PC-3 (cell line): ENCODE results near the gene YJU2. TPM values are rescaled to one million over a fixed set of nuclear protein-coding genes. Genes with fewer than 3 reads are reported as not detected.

Experiments used
- ATAC-seq: fragments of 200-7000 bp; cut with Tn5 transposase; 2 replicates; pipeline ENCODE4 v1.9.1; 2020; ENCODE audit warnings: mild to moderate bottlenecking, moderate library complexity
- BruUV-seq: library from RNA; stranded (reverse); fragments of 400-500 nt; replicated peaks from 2 replicates; lab custom pipeline; 2021; lab: Mats Ljungman, UMichigan
- CTCF ChIA-PET: fragments of 300-600 bp; sonication (Branson Sonifier 250); formaldehyde crosslinking; loops from one replicate; lab custom pipeline; 2022; ENCODE audit warnings: antibody characterized with exemption; lab: Charles Lee
- POLR2A ChIA-PET: fragments of 300-600 bp; sonication (Branson Sonifier 250); formaldehyde crosslinking; loops from one replicate; lab custom pipeline; 2022; ENCODE audit warnings: antibody characterized with exemption; ENCODE audit not compliant: unreplicated experiment; lab: Charles Lee
- DNase-seq: peaks from one replicate; pipeline ENCODE4 v3.0.0-alpha.2; 2015
- H2AFZ ChIP-seq: fragments of 300-600 bp; sonication (generic); 2 replicates; pipeline ENCODE4 v1.6.0; 2016; ENCODE audit warnings: antibody characterized with exemption, low read length
- H3F3A ChIP-seq: fragments of 300-600 bp; sonication (generic); one replicate; pipeline ENCODE4 v1.6.0; 2017; ENCODE audit warnings: antibody characterized with exemption, low read length, control low read depth, mild to moderate bottlenecking; ENCODE audit not compliant: unreplicated experiment
- H3K27ac ChIP-seq: fragments of 300-600 bp; sonication (generic); 2 replicates; pipeline ENCODE4 v1.5.1; 2016; ENCODE audit warnings: mild to moderate bottlenecking, low read length
- H3K27me3 ChIP-seq: fragments of 300-600 bp; sonication (generic); 2 replicates; pipeline ENCODE4 v1.6.1; 2016; ENCODE audit warnings: low read length, mixed read lengths
- H3K36me3 ChIP-seq: fragments of 300-600 bp; sonication (generic); 2 replicates; pipeline ENCODE4 v1.6.1; 2016; ENCODE audit warnings: low read depth, mixed run types, low read length, mixed read lengths
- H3K4me1 ChIP-seq: fragments of 300-600 bp; sonication (generic); 2 replicates; pipeline ENCODE4 v1.5.1; 2016; ENCODE audit warnings: low read length; ENCODE audit not compliant: insufficient read depth
- H3K4me2 ChIP-seq: fragments of 300-600 bp; sonication (generic); 2 replicates; pipeline ENCODE4 v1.6.0; 2016; ENCODE audit warnings: low read length
- H3K4me3 ChIP-seq: fragments of 300-600 bp; sonication (generic); 2 replicates; pipeline ENCODE4 v1.5.1; 2016; ENCODE audit warnings: mild to moderate bottlenecking, low read length, mixed read lengths
- H3K79me2 ChIP-seq: fragments of 300-600 bp; sonication (generic); 2 replicates; pipeline ENCODE4 v1.6.1; 2017; ENCODE audit warnings: low read length, mixed read lengths
- H3K9ac ChIP-seq: fragments of 300-600 bp; sonication (generic); 2 replicates; pipeline ENCODE4 v1.6.0; 2016; ENCODE audit warnings: mild to moderate bottlenecking, low read length
- H3K9me2 ChIP-seq: fragments of 300-600 bp; sonication (generic); replicated peaks from 2 replicates; pipeline ENCODE4 v1.6.1; 2016; ENCODE audit warnings: mixed run types, low read length, mixed read lengths
- H3K9me3 ChIP-seq: fragments of 300-600 bp; sonication (generic); 2 replicates; pipeline ENCODE4 v1.6.1; 2016; ENCODE audit warnings: low read length, mixed read lengths
- H4K20me1 ChIP-seq: fragments of 300-600 bp; sonication (generic); 2 replicates; pipeline ENCODE4 v1.6.1; 2016; ENCODE audit warnings: low read length, mixed read lengths
- EZH2 ChIP-seq: fragments of 300-600 bp; sonication (generic); IDR thresholded peaks from one replicate; pipeline ENCODE4 v1.6.1; 2017; ENCODE audit warnings: antibody characterized with exemption, mild to moderate bottlenecking, low read length; ENCODE audit not compliant: unreplicated experiment
- EZH2phosphoT487 ChIP-seq: fragments of 300-600 bp; sonication (generic); IDR thresholded peaks from 2 replicates; pipeline ENCODE4 v1.6.1; 2018; ENCODE audit warnings: mild to moderate bottlenecking, antibody characterized with exemption, low read length, borderline replicate concordance
- intact Hi-C: fragments of 100-400 bp; cut with micrococcal nuclease; formaldehyde crosslinking; loops from 2 replicates; pipeline ENCODE4 v1.9.0; 2023
- total RNA-seq: library from RNA; depleted of rRNA; stranded (reverse); fragments of >200 nt; gene quantifications from 2 replicates; pipeline ENCODE4 v1.2.3, GENCODE V29; 2014
- TF ChIP-seq, protein P1 (sequence below): fragments of 300-600 bp; sonication (generic); conservative IDR thresholded peaks from 2 replicates; pipeline ENCODE4 v1.5.1; 2017; ENCODE audit warnings: antibody characterized with exemption, low read depth, mild to moderate bottlenecking, low read length

The YJU2 gene
- total RNA-seq, 1 experiment from 2014 or later, result 33.1 TPM

DNA sequence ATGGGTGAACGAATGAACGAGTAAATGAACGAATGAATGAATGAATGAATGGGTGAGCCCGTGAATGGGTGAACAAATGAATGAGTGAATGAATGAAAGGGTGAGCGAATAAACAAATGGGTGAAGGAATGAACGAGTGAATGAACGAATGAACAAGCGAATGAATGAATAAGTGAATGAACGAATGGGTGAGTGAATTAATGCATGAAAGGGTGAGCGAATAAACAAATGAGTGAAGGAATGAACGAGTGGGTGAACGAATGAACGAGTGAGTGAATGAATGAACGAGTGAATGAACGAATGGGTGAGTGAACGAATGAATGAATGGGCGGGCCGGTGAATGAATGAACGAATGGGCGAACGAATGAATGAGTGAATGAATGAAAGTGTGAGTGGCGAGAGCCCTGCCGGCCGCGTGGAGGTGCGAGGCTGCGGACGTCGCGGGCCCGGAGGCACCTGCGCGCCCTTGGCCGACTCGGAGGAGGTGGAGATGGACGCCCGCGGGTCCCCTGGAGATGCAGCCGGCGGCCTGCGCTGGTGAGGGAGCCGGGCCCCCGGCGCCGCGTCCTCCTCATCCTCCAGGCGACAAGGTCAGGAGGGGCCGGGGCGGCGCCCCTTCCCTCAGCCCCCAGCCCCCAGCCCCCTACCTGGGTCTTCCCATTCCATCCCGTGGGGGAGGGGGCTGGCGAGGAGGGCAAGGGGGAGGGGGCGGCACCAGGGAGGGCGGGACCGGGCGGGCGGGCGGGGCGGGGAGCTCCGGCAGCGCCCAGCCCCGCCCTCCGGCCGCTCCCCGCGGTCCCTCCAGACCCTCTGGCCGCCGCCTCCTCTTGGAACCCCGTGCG lies 49.0 kb upstream of the YJU2 start:
- H2AFZ ChIP-seq, result no peak overlapping the region
- BruUV-seq, result no TSS peak
- no peaks in the 10 kb centered on the region for H3K9me3 ChIP-seq
- no peak overlapping the region for H3K4me3 ChIP-seq
- no peaks in the 10 kb centered on the region for H3K9me2 ChIP-seq
- no peak overlapping the region for H3K27ac ChIP-seq
- no peaks in the 10 kb centered on the region for H3K4me1 ChIP-seq
- no peak for ATAC-seq
- no peaks in the 10 kb centered on the region for H4K20me1 ChIP-seq
- peaks cover 13% of the 10 kb centered on the region for H3K27me3 ChIP-seq
- no peak overlapping the region for H3K9ac ChIP-seq
- no peak overlapping the region for H3K4me2 ChIP-seq
- H3K79me2 ChIP-seq, result no peaks in the 10 kb centered on the region
- H3K36me3 ChIP-seq, result no peaks in the 10 kb centered on the region
- CTCF ChIA-PET, result no interaction called here
- intact Hi-C loops, result no loop called here
- DNase-seq, result no peak
- POLR2A ChIA-PET, result no interaction called here
- no peak for TF ChIP-seq EZH2phosphoT487
- TF ChIP-seq EZH2, result no peak
- TF ChIP-seq, protein P1, sequence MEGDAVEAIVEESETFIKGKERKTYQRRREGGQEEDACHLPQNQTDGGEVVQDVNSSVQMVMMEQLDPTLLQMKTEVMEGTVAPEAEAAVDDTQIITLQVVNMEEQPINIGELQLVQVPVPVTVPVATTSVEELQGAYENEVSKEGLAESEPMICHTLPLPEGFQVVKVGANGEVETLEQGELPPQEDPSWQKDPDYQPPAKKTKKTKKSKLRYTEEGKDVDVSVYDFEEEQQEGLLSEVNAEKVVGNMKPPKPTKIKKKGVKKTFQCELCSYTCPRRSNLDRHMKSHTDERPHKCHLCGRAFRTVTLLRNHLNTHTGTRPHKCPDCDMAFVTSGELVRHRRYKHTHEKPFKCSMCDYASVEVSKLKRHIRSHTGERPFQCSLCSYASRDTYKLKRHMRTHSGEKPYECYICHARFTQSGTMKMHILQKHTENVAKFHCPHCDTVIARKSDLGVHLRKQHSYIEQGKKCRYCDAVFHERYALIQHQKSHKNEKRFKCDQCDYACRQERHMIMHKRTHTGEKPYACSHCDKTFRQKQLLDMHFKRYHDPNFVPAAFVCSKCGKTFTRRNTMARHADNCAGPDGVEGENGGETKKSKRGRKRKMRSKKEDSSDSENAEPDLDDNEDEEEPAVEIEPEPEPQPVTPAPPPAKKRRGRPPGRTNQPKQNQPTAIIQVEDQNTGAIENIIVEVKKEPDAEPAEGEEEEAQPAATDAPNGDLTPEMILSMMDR, result no peak
- no peaks in the 10 kb centered on the region for H3F3A ChIP-seq

- ChIA-PET POLR2A (no interaction called here), CTCF (no interaction called here)
- Histone ChIP-seq H3K27ac (no peak overlapping the region), H3K4me1 (no peaks in the 10 kb centered on the region), H3K9ac (no peak overlapping the region), H3K36me3 (no peaks in the 10 kb centered on the region), H3K9me2 (no peaks in the 10 kb centered on the region), H3K4me3 (no peak overlapping the region), H4K20me1 (no peaks in the 10 kb centered on the region), H3K4me2 (no peak overlapping the region), H2AFZ (no peak overlapping the region), H3K27me3 (peaks cover 13% of the 10 kb centered on the region), H3F3A (no peaks in the 10 kb centered on the region), H3K9me3 (no peaks in the 10 kb centered on the region), H3K79me2 (no peaks in the 10 kb centered on the region)
- intact Hi-C loops, result no loop called here
- BruUV-seq, result no TSS peak
- DNase-seq, result no peak
- TF ChIP-seq, protein P1, result no peak
- no peak for TF ChIP-seq EZH2phosphoT487
- no peak for TF ChIP-seq EZH2
- ATAC-seq, result no peak
Measured at GRCh38 chr19:4198467-4199126, 48.3 kb upstream of the YJU2 start.
